MCF 10A (cell line): ENCODE results near the gene RAB14. TPM values are rescaled to one million over a fixed set of nuclear protein-coding genes. Genes with fewer than 3 reads are reported as not detected.
A peak's percentile ranks its signal among the peaks of the same experiment; 100 is the strongest.

Experiments used
- BruUV-seq: library from RNA; stranded (reverse); fragments of 400-500 nt; replicated peaks from 2 replicates; lab custom pipeline; 2021; lab: Mats Ljungman, UMichigan
- CTCF ChIA-PET: fragments of 300-600 bp; sonication (Branson Sonifier 250); formaldehyde crosslinking; extraction: SDS; loops from one replicate; lab custom pipeline; 2021; ENCODE audit warnings: antibody characterized with exemption, inconsistent platforms; lab: Yijun Ruan, JAX
- POLR2A ChIA-PET: fragments of 300-600, 350-650 bp; sonication (Branson Sonifier 250); formaldehyde crosslinking; extraction: SDS; loops from one replicate; lab custom pipeline; 2020; ENCODE audit warnings: antibody characterized with exemption, inconsistent platforms; lab: Yijun Ruan, JAX
- DNase-seq: peaks from one replicate; pipeline ENCODE4 v3.0.0-alpha.2; 2018; ENCODE audit not compliant: unreplicated experiment
- H3K27ac Mint-ChIP-seq: one replicate; pipeline ENCODE4 v1.8.0; 2022; ENCODE audit warnings: mild to moderate bottlenecking, low read depth, mixed read lengths; ENCODE audit not compliant: unreplicated experiment
- H3K27me3 Mint-ChIP-seq: one replicate; pipeline ENCODE4 v1.8.0; 2022; ENCODE audit warnings: mixed read lengths; ENCODE audit not compliant: insufficient read depth, unreplicated experiment
- H3K36me3 Mint-ChIP-seq: one replicate; pipeline ENCODE4 v1.8.0; 2022; ENCODE audit warnings: mild to moderate bottlenecking, moderate library complexity, mixed read lengths; ENCODE audit not compliant: insufficient read depth, unreplicated experiment
- H3K4me1 Mint-ChIP-seq: one replicate; pipeline ENCODE4 v1.8.0; 2022; ENCODE audit warnings: mixed read lengths; ENCODE audit not compliant: insufficient read depth, unreplicated experiment
- H3K4me3 Mint-ChIP-seq: one replicate; pipeline ENCODE4 v1.8.0; 2022; ENCODE audit warnings: mild to moderate bottlenecking, moderate library complexity, mixed read lengths; ENCODE audit not compliant: unreplicated experiment
- H3K9me3 Mint-ChIP-seq: one replicate; pipeline ENCODE4 v1.8.0; 2022; ENCODE audit warnings: mixed read lengths; ENCODE audit not compliant: unreplicated experiment
- intact Hi-C: fragments of 100-400 bp; cut with micrococcal nuclease; formaldehyde crosslinking; loops from 2 replicates; pipeline ENCODE4 v1.14.1; 2022
- total RNA-seq: library from RNA; stranded (reverse); gene quantifications from 2 replicates; pipeline ENCODE4 v1.2.3, GENCODE V29; 2022
- TF ChIP-seq, protein P1 (sequence below): fragments of 200-600 bp; IDR thresholded peaks from one replicate; pipeline ENCODE4 v1.8.0; 2022; ENCODE audit warnings: antibody characterized with exemption, mild to moderate bottlenecking; ENCODE audit not compliant: unreplicated experiment

Gene RAB14
- total RNA-seq, 1 experiment from 2014 or later, result 65.8 TPM

DNA sequence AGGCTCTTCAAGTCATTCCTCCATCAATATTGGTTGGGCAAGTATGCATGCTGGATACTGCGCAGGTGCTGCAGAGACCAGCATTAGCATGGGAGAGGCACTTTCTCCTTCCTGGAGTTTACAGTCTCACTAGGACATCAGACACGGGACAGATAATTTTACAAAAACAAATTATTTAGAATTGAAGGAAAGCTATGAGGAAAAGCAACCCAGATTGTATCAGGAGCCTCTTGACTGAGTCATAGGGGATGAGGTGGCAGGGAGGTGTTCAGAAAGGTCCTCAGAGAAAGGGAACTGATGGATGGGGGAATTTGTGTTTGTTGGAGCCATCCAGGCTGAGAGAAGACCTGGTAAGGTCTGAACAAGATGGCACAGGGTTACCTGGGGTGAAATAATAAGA is 24.5 kb upstream of the RAB14 start:
- POLR2A ChIA-PET, result interaction anchor here (0.6 to 1.2 kb wide), 5 partner anchors 8 to 56 kb away, joined by 3 to 6 read pairs (median 3); partner anchors contain the start of gene GSN

DNA sequence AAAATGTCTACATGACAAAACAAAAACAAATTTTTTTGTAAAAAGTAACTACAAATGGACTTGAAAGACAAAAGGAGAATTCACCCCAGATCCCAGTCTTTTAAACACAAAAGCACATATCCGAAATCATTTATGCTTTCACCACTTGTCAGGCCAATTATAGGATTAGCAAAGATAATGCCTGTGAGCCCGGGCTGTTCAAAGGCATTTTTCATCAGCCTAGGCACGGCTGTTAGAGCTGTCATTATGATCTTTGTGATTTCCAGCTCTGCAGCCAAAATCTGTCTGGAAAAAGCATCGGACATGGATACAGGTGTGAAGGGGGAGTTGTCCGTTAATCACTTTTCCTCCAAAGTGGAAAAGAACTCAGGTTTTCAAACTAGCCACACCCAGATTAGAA is 23.6 kb upstream of the RAB14 start:
- no peak for DNase-seq
- Mint-ChIP-seq H3K4me1 (no peaks in the 10 kb centered on the region), H3K27ac (no peak overlapping the region), H3K4me3 (no peak overlapping the region), H3K9me3 (no peaks in the 10 kb centered on the region), H3K27me3 (no peaks in the 10 kb centered on the region), H3K36me3 (no peaks in the 10 kb centered on the region)
- ChIA-PET POLR2A (no interaction called here), CTCF (interaction anchor here (0.6 to 6.6 kb wide), 5 partner anchors 12 to 146 kb away, joined by 3 to 53 read pairs (median 4); no protein-coding TSS in a partner anchor)
- BruUV-seq, result no TSS peak
- intact Hi-C loops, result no loop called here
- TF ChIP-seq, protein P1, sequence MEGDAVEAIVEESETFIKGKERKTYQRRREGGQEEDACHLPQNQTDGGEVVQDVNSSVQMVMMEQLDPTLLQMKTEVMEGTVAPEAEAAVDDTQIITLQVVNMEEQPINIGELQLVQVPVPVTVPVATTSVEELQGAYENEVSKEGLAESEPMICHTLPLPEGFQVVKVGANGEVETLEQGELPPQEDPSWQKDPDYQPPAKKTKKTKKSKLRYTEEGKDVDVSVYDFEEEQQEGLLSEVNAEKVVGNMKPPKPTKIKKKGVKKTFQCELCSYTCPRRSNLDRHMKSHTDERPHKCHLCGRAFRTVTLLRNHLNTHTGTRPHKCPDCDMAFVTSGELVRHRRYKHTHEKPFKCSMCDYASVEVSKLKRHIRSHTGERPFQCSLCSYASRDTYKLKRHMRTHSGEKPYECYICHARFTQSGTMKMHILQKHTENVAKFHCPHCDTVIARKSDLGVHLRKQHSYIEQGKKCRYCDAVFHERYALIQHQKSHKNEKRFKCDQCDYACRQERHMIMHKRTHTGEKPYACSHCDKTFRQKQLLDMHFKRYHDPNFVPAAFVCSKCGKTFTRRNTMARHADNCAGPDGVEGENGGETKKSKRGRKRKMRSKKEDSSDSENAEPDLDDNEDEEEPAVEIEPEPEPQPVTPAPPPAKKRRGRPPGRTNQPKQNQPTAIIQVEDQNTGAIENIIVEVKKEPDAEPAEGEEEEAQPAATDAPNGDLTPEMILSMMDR, result no peak

More for the DNA sequence above, 24.5 kb upstream of the RAB14 start:
- Mint-ChIP-seq H3K9me3 (no peaks in the 10 kb centered on the region), H3K36me3 (no peaks in the 10 kb centered on the region), H3K27me3 (no peaks in the 10 kb centered on the region), H3K4me3 (no peak overlapping the region), H3K4me1 (no peaks in the 10 kb centered on the region), H3K27ac (no peak overlapping the region)
- CTCF ChIA-PET, result interaction anchor here (1.1 to 6.6 kb wide), 3 partner anchors 13 to 177 kb away, joined by 5 to 53 read pairs (median 6); no protein-coding TSS in a partner anchor
- DNase-seq, result no peak
- no TSS peak for BruUV-seq
- intact Hi-C loops, result no loop called here
- TF ChIP-seq, protein P1, result no peak

DNA sequence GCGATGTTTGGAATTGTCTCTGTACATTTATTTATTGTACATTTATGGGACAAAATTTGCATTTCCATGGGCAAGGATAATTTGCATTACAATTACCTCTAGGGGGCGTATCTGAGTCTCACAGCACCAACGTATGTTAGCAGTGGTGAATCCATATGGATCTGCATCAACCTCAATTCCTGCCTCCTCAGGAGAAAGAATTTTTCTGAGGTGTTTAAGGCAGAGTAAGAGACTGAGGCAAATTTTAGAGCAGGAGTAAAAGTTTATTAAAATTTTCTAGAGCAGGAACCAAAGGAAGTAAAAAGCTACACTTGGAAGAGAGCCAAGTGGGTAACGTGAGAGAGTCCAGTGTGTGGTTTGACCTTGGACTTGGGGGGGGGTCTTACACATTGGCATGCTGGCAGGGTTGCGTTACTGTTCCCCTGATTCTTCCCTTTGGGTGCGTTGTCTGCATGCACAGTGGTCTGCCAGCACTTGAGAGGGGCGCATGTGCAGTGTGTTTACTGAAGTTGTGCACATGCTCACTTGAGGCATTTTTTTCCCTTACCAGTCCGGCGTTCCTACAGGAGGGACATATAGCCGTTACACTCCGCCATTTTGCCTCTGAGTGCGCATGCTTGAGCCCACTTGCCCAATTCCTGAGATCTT is 21.0 kb upstream of the RAB14 start:
- intact Hi-C loops, result loop anchor here (1.0 kb wide), 1 partner anchor 56 kb away; no protein-coding TSS in a partner anchor
- POLR2A ChIA-PET, result interaction anchor here (2.2 kb wide), 1 partner anchor 46 kb away, joined by 6 read pairs; the partner anchor contains the start of gene GSN
- no peaks in the 10 kb centered on the region for H3K9me3 Mint-ChIP-seq
- no peaks in the 10 kb centered on the region for H3K27me3 Mint-ChIP-seq
- DNase-seq, result peak; percentile 65
- H3K36me3 Mint-ChIP-seq, result no peaks in the 10 kb centered on the region
- H3K27ac Mint-ChIP-seq, result no peak overlapping the region
- CTCF ChIA-PET, result interaction anchor here (0.6 to 6.6 kb wide), 18 partner anchors 9 to 256 kb away, joined by 3 to 53 read pairs (median 3); no protein-coding TSS in a partner anchor
- TF ChIP-seq, protein P1, result peak; percentile 59
- no peak overlapping the region for H3K4me3 Mint-ChIP-seq
- no TSS peak for BruUV-seq
- H3K4me1 Mint-ChIP-seq, result peaks cover 7% of the 10 kb centered on the region

DNA sequence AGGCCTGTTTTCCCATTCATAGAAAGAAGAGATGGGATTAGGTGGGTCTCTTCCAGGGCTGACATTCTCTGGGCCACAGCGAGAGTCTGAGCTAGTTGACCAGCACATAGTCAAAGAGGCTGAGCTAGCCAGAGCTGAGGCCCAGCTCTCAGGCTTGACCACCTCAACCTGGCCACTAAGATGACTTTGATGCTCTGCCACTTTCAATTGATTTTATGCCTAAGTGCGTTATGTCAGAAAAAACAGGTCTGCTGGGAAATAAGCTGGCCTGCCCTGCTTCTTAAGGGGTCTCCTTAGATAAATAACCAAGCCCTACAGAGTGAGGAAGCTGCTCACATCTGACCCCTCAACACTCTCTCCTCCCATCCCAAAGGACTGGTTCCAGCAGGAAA is 20.0 kb upstream of the RAB14 start:
- Mint-ChIP-seq H3K4me3 (no peak overlapping the region), H3K36me3 (no peaks in the 10 kb centered on the region), H3K27ac (no peak overlapping the region), H3K27me3 (no peaks in the 10 kb centered on the region), H3K9me3 (no peaks in the 10 kb centered on the region), H3K4me1 (peaks cover 9% of the 10 kb centered on the region)
- no peak for DNase-seq
- POLR2A ChIA-PET, result no interaction called here
- CTCF ChIA-PET, result interaction anchor here (0.6 to 6.6 kb wide), 10 partner anchors 8 to 429 kb away, joined by 3 to 53 read pairs (median 4); partner anchors contain the start of gene FBXW2
- BruUV-seq, result no TSS peak
- TF ChIP-seq, protein P1, result no peak
- intact Hi-C loops, result loop anchor here (1.0 kb wide), 1 partner anchor 57 kb away; no protein-coding TSS in a partner anchor
